NCI-H187 (cell line): Measurements from ENCODE around the gene CFAP251.

Experiments used
- DNase-seq, 2 experiments: peaks; one replicate each; lab custom pipeline; 2025; lab: John Stamatoyannopoulos, UW

CFAP251 gene

DNA sequence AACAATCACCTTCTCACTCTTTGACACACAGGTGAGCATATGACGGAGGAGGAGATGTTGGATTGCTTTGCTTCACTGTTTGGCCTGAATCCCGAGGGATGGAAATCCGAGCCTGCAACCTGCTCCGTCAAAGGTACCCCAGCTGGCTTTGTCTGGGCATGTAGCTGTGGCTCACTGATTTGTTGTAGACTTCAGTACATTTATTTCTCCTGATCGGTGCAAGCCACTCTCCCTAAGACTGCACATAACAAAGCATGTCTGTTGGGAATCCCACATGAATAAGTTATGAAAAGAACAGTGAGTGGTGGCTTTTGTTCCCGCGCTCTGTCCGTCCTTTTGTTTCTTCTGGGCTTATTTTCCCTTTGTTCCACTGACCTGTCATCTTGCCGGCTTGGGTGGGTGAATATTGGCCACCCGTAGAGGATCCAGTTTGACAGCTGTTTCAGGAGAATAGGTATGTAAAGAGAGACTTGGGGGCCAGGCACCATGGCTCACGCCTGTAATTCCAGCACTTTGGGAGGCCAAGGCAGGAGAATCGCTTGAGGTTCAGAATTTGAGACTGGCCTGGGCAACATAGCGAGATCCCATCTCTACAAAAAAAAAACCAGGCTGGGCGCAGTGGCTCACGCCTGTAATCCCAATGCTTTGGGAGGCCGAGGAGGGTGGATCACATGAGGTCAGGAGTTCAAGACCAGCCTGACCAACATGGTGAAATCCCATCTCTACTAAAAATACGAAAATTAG, 83.2 kb downstream of the CFAP251 start:
- DNase-seq = peak; percentile 88 to 96

GRCh38 chr12:122003651-122004611, 85.5 kb downstream of the CFAP251 start:
- no peak for DNase-seq

GRCh38 chr12:122004633-122005071, 86.3 kb downstream of the CFAP251 start:
- no peak for DNase-seq

- no peak for DNase-seq
Measured at GRCh38 chr12:122005252-122005776, 86.9 kb downstream of the CFAP251 start.

DNA sequence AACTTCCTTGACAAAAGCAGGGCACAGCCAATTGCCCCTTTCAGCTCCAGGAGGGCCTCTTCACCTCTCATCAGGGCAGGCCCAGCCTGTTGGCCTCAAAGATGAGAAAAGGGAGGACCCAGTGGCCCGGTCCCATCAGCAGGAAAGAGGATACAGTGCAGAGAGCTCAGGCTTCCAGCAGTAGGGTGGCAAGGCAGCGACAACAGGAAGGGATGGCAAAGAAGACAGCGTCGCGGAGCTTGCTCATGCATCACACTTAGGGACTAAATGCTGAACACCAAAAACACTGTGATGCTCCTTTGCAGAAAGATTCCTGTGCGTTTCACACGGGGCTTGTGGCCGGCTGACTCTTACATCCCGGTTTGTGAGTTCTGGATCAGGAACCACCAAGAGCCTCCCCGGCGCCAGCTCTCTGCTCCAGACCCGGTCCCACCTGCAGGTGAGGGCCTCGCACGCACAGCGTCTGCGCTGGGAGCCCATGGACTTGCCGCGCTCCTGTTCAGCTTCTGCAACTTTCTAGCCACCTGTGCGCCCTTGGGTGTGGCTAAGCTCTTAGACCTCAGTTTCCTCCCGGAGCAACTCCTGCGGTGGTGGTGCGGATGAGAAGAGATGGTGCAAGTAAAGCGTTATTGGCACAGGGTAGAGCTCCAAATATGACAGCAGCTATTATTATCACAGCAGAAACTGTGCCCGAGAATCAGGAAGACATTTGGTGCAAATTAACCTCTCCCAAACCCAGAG, 88.0 kb downstream of the CFAP251 start:
- DNase-seq = no peak

GRCh38 chr12:122009741-122010140, 91.3 kb downstream of the CFAP251 start:
- no peak for DNase-seq

DNA sequence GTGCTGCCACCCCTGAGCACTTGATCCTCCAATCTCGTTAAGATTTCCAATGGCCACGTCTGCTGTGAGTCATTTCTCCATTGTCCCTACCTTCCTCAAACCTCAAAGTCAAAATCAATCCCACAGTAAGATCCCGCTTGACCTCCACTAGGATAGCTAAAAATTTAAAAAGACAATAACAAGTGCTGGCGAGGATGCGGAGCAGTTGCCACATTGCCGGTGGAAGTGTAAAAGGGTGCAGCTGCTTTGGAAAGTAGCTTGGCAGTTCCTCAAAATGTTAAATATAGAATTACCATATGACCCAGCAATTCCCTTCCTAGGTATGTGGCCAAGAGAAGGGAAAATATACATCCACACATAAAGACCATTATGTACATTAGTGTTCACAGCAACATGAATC, 93.8 kb downstream of the CFAP251 start:
- DNase-seq = no peak

DNA sequence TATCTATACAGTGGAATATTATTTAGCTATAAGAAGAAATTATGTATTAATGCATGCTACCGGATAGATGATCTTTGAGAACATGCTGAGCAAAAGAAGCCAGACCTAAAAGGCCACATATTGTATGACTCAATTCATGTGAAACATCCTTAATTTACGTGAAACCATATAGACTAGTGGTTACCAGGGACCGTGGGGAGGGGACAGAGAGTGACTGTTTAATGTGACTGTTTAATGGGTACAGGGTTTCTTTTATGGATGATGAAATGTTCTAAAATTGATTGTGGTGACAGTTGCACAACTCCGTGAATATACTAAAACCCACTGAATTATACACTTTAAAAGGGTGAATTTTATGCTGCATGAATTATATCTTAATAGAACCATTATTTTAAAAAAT, 94.7 kb downstream of the CFAP251 start:
- DNase-seq = no peak

DNA sequence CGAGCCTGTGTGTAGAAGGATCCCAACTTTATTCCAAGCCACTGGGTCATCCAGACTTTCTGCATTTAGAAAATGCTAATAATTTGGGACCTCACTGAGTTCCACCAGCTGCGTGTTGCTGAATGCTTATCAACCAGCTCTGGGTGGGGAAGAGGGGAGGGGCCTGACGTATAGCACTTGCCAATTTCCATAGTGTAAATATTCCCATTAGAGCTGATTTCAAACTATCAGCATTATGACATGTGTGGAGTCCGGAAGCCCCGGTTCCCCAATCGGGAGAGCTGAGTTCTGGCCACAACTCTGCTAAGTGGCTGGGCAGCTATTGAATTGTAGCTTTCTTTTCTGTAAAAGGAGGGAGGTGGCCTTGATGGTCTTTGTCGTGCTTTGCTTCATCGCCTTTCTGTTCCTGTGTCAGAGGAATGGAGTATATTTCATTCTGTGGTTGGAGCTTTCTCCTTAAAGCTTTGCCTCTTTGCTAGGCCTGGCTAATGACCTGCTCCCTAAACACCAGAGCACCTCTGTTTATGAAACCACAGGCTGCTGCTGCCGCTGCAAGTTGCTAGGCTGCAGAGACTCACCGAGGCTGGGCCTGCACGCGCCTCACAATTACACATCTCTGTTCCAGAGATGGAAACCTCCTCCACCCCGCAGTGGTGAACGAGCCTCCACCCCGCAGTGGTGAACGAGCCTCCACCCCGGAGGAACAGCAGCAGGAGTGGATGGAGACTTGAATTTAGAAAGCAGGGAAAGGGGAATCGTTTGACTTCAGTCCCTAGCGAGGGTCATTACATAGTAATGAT, 95.6 kb downstream of the CFAP251 start:
- DNase-seq = no peak

- DNase-seq = no peak
Measured at GRCh38 chr12:122014781-122015180, 96.4 kb downstream of the CFAP251 start.

- no peak for DNase-seq
Measured at GRCh38 chr12:122018457-122018856, 100.1 kb downstream of the CFAP251 start.

DNA sequence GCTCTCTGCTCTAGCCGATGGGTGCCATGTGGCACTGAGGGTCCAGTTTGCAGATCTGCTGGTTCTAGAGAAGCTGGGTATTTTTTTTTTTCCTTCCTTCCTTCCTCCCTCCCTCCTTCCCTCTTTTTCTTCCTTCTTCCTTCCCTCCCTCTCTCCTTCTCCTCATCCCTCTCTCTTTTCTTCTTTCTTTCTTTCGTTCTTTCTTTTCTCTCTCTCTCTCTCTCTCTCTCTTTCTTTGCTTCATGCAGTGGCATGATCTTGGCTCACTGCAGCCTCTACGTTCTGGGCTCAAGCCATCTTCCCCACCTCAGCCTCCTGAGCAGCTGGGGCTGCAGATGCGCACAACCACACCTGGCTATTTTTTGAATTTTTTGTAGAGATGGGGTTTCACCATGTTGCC, 100.5 kb downstream of the CFAP251 start:
- no peak for DNase-seq

- no peak for DNase-seq
Measured at GRCh38 chr12:122020795-122021192, 102.4 kb downstream of the CFAP251 start.

DNA sequence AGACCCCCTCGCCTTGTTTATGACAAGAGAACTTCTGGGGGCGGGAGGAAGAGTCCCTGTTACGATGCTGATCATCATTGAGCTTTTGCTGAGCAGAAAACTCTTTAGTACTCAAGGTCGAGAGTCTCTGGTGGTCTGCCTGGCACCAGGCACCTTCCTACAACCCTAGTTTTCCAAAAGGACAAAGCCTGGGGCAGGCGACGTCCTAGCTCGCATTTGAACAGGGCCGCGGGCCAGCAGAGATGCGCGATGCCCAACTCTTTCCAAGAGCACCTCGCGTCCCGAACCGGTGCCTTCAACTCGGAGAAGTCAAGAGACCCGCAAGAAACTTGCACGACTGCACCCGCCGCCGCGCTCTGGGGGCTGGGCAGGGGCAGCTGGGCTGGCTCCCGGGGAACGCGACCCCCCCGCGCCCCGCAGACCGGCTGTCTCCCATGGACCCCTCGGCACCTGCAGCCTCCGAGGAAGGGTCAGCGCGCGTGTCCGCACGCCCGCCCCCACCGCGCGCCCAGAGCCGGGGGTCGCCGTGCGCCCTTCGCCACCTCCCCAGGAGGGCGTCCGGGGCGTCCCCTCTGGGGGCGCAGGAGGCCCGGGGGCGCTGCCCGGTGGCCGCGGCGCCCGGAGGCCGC, 102.9 kb downstream of the CFAP251 start:
- DNase-seq = no peak

- peak; percentile 45 to 62 for DNase-seq
Measured at GRCh38 chr12:122021822-122022392, 103.5 kb downstream of the CFAP251 start, which contains the start of gene BCL7A. BCL7A (plus strand) TSS chr12:122021884; CDS start chr12:122022092, 208 bp downstream.

GRCh38 chr12:122022393-122023338, 104.3 kb downstream of the CFAP251 start:
- no peak for DNase-seq

- DNase-seq = no peak
Measured at GRCh38 chr12:122023339-122024131, 105.1 kb downstream of the CFAP251 start.

GRCh38 chr12:122024132-122024785, 105.9 kb downstream of the CFAP251 start:
- no peak for DNase-seq
